Calu3 (cell line): ENCODE data around the gene HEPACAM. TPM values are rescaled to one million over a fixed set of nuclear protein-coding genes. Genes with fewer than 3 reads are reported as not detected.

ENCODE experiments used
- BruUV-seq: library from RNA; stranded (reverse); fragments of 400-500 nt; replicated peaks from 2 replicates; lab custom pipeline; 2021; lab: Mats Ljungman, UMichigan
- CTCF ChIA-PET: fragments of 300-600 bp; sonication (Branson Sonifier 250); formaldehyde crosslinking; loops from one replicate; lab custom pipeline; 2022; ENCODE audit warnings: antibody characterized with exemption; lab: Charles Lee
- DNase-seq: peaks from one replicate; pipeline ENCODE4 v3.0.0; 2022
- H3K27ac Mint-ChIP-seq: one replicate; pipeline ENCODE4 v1.8.0; 2022; ENCODE audit warnings: mixed read lengths; ENCODE audit not compliant: unreplicated experiment
- H3K27me3 Mint-ChIP-seq: one replicate; pipeline ENCODE4 v1.8.0; 2022; ENCODE audit warnings: mixed read lengths; ENCODE audit not compliant: unreplicated experiment
- H3K36me3 Mint-ChIP-seq: one replicate; pipeline ENCODE4 v1.8.0; 2022; ENCODE audit warnings: mild to moderate bottlenecking, moderate library complexity, mixed read lengths; ENCODE audit not compliant: insufficient read depth, unreplicated experiment
- H3K4me1 Mint-ChIP-seq: one replicate; pipeline ENCODE4 v1.8.0; 2022; ENCODE audit warnings: mild to moderate bottlenecking, low read depth, mixed read lengths; ENCODE audit not compliant: unreplicated experiment
- H3K4me3 Mint-ChIP-seq: one replicate; pipeline ENCODE4 v1.8.0; 2022; ENCODE audit warnings: mild to moderate bottlenecking, low read depth, moderate library complexity, mixed read lengths; ENCODE audit not compliant: unreplicated experiment
- H3K9me3 Mint-ChIP-seq: one replicate; pipeline ENCODE4 v1.8.0; 2022; ENCODE audit warnings: low read depth, mixed read lengths; ENCODE audit not compliant: unreplicated experiment
- intact Hi-C: fragments of 100-400 bp; cut with micrococcal nuclease; formaldehyde crosslinking; loops from one replicate; pipeline ENCODE4 v1.10.0; 2022; ENCODE audit not compliant: unreplicated experiment
- total RNA-seq: library from RNA; stranded (reverse); gene quantifications from 2 replicates; pipeline ENCODE4 v1.2.3, GENCODE V29; 2022
- TF ChIP-seq, protein P1 (sequence below): fragments of 200-600 bp; IDR thresholded peaks from one replicate; pipeline ENCODE4 v1.8.0; 2022; ENCODE audit warnings: antibody characterized with exemption; ENCODE audit not compliant: unreplicated experiment

The HEPACAM gene
- total RNA-seq, 1 experiment from 2014 or later, result not detected

GRCh38 chr11:124875943-124876817 lies 59.7 kb downstream of the HEPACAM start:
- Mint-ChIP-seq H3K4me1 (no peaks in the 10 kb centered on the region), H3K4me3 (peak overlapping the region; percentile 67), H3K27me3 (peaks cover 87% of the 10 kb centered on the region), H3K9me3 (no peaks in the 10 kb centered on the region), H3K27ac (peak overlapping the region; percentile 34), H3K36me3 (peaks cover 17% of the 10 kb centered on the region)
- TF ChIP-seq, protein P1, sequence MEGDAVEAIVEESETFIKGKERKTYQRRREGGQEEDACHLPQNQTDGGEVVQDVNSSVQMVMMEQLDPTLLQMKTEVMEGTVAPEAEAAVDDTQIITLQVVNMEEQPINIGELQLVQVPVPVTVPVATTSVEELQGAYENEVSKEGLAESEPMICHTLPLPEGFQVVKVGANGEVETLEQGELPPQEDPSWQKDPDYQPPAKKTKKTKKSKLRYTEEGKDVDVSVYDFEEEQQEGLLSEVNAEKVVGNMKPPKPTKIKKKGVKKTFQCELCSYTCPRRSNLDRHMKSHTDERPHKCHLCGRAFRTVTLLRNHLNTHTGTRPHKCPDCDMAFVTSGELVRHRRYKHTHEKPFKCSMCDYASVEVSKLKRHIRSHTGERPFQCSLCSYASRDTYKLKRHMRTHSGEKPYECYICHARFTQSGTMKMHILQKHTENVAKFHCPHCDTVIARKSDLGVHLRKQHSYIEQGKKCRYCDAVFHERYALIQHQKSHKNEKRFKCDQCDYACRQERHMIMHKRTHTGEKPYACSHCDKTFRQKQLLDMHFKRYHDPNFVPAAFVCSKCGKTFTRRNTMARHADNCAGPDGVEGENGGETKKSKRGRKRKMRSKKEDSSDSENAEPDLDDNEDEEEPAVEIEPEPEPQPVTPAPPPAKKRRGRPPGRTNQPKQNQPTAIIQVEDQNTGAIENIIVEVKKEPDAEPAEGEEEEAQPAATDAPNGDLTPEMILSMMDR, result peak; percentile 50
- intact Hi-C loops, result no loop called here
- BruUV-seq, result no TSS peak
- DNase-seq, result peak; percentile 73
- CTCF ChIA-PET, result interaction anchor here (0.8 to 1.0 kb wide), 6 partner anchors 10 to 470 kb away, joined by 3 to 6 read pairs (median 4); partner anchors contain the start of genes CCDC15, SIAE and SPA17

GRCh38 chr11:124875401-124875800 lies 60.4 kb downstream of the HEPACAM start:
- Mint-ChIP-seq H3K4me1 (no peaks in the 10 kb centered on the region), H3K27ac (no peak overlapping the region), H3K36me3 (peaks cover 17% of the 10 kb centered on the region), H3K4me3 (peak overlapping the region; percentile 67), H3K9me3 (no peaks in the 10 kb centered on the region), H3K27me3 (peaks cover 88% of the 10 kb centered on the region)
- TF ChIP-seq, protein P1, result no peak
- CTCF ChIA-PET, result no interaction called here
- intact Hi-C loops, result no loop called here
- BruUV-seq, result no TSS peak
- no peak for DNase-seq

DNA sequence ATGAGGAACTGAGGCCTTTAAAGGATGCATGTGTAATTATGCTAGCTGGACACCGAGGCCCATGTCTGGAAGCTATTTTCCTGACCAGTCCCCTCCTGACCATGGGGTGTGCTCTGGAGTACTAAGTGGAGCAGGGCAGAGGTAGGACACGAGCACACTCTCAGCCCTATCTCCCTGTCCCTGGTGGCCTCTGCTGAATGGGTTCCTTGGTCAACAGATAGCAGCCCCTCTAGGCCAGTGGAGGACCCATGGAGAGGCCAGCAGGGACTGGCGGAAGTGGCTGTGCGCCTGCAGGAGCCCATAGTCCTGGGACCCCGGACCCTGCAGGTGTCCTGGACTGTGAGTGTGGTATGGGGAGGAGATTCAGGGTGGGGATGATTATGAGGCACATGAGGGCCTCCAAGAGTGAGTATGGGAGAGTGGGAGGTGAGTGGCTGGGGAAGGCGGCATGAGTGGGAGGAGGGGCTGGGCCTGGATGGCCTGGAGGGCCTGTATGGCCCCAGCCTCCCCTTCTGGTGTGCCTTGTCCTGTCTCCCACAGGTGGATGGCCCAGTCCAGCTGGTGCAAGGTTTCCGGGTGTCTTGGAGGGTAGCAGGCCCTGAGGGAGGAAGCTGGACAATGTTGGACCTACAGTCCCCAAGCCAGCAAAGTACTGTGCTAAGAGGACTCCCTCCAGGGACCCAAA lies 61.1 kb downstream of the HEPACAM start:
- intact Hi-C loops, result no loop called here
- Mint-ChIP-seq H3K27me3 (peaks cover 88% of the 10 kb centered on the region), H3K36me3 (peaks cover 17% of the 10 kb centered on the region), H3K4me3 (no peak overlapping the region), H3K27ac (no peak overlapping the region), H3K9me3 (no peaks in the 10 kb centered on the region), H3K4me1 (no peaks in the 10 kb centered on the region)
- BruUV-seq, result no TSS peak
- TF ChIP-seq, protein P1, result no peak
- DNase-seq, result no peak
- CTCF ChIA-PET, result no interaction called here

DNA sequence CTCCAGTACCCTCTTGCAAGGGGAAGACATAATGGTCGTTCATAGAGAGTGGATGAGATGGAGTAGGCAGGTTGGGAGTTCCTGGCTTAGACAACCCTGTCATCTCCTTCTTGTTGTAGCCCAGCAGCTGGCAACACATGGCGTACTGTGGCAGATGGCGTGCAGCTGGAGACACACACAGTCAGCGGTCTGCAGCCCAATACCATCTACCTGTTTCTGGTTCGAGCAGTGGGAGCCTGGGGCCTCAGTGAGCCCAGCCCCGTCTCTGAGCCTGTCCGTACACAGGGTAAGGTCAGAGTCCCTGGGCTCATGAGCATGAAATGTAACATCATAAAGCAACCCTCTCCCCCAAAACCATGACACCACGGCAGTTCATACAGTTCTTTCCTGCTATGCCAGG lies 61.9 kb downstream of the HEPACAM start:
- intact Hi-C loops, result no loop called here
- TF ChIP-seq, protein P1, result no peak
- H3K27ac Mint-ChIP-seq, result no peak overlapping the region
- no TSS peak for BruUV-seq
- H3K4me3 Mint-ChIP-seq, result no peak overlapping the region
- H3K4me1 Mint-ChIP-seq, result no peaks in the 10 kb centered on the region
- H3K36me3 Mint-ChIP-seq, result peaks cover 12% of the 10 kb centered on the region
- CTCF ChIA-PET, result no interaction called here
- H3K27me3 Mint-ChIP-seq, result peaks cover 88% of the 10 kb centered on the region
- DNase-seq, result no peak
- H3K9me3 Mint-ChIP-seq, result no peaks in the 10 kb centered on the region
